SK-N-SH treated with all-trans-retinoic acid at 6 μM for 48 hours (cell line): ENCODE data around the gene CLEC7A.

Experiments used
- ATAC-seq: fragments of 200-7000 bp; cut with Tn5 transposase; 3 replicates; pipeline ENCODE4 v1.9.1; 2020; ENCODE audit warnings: mild to moderate bottlenecking, moderate library complexity
- ARNTL ChIP-seq: fragments of 450-650 bp; formaldehyde crosslinking; IDR thresholded peaks from 2 replicates; pipeline ENCODE4 v1.5.0; 2020; ENCODE audit warnings: low read depth, mild to moderate bottlenecking, moderate library complexity, borderline replicate concordance
- BACH2 ChIP-seq: fragments of 250-450 bp; sonication (Bioruptor Pico); IDR thresholded peaks from 2 replicates; pipeline ENCODE4 v1.9.0; 2021; ENCODE audit warnings: mild to moderate bottlenecking, borderline replicate concordance
- CSDC2 ChIP-seq: fragments of 250-450 bp; sonication (Bioruptor Pico); IDR thresholded peaks from 2 replicates; pipeline ENCODE4 v1.5.0; 2020; ENCODE audit warnings: mild to moderate bottlenecking, moderate library complexity
- ESRRG ChIP-seq: fragments of 250-450 bp; sonication (Bioruptor Pico); IDR thresholded peaks from 2 replicates; pipeline ENCODE4 v1.6.1; 2021; ENCODE audit warnings: mild to moderate bottlenecking
- GLIS3 ChIP-seq: fragments of 250-450 bp; sonication (Bioruptor Pico); IDR thresholded peaks from 2 replicates; pipeline ENCODE4 v1.5.0; 2020; ENCODE audit warnings: mild to moderate bottlenecking, moderate library complexity
- ISL1 ChIP-seq: fragments of 250-450 bp; sonication (Bioruptor Pico); IDR thresholded peaks from 2 replicates; pipeline ENCODE4 v2.1.2; 2022; ENCODE audit warnings: mild to moderate bottlenecking, moderate library complexity
- OSR1 ChIP-seq: fragments of 250-450 bp; sonication (Bioruptor Pico); IDR thresholded peaks from 2 replicates; pipeline ENCODE4 v1.8.0; 2022; ENCODE audit warnings: moderate library complexity, mild to moderate bottlenecking, inconsistent platforms
- PPARA ChIP-seq: fragments of 250-450 bp; sonication (Bioruptor Pico); IDR thresholded peaks from 2 replicates; pipeline ENCODE4 v1.5.0; 2020; ENCODE audit warnings: mild to moderate bottlenecking, borderline replicate concordance
- SNAI2 ChIP-seq: fragments of 250-450 bp; sonication (Bioruptor Pico); IDR thresholded peaks from 2 replicates; pipeline ENCODE4 v1.5.0; 2020; ENCODE audit warnings: mild to moderate bottlenecking, moderate library complexity
- TCF4 ChIP-seq: fragments of 250-450 bp; sonication (Bioruptor Pico); IDR thresholded peaks from 2 replicates; pipeline ENCODE4 v1.8.0; 2021; ENCODE audit warnings: mild to moderate bottlenecking, moderate library complexity, borderline replicate concordance
- TOX ChIP-seq: fragments of 250-450 bp; sonication (Bioruptor Pico); IDR thresholded peaks from 2 replicates; pipeline ENCODE4 v1.8.0; 2021; ENCODE audit warnings: mild to moderate bottlenecking, moderate library complexity, borderline replicate concordance
- ZC3H10 ChIP-seq: fragments of 250-450 bp; sonication (Bioruptor Pico); IDR thresholded peaks from 2 replicates; pipeline ENCODE4 v1.5.1; 2021; ENCODE audit warnings: mild to moderate bottlenecking, moderate library complexity
- ZFP3 ChIP-seq: fragments of 250-450 bp; sonication (Bioruptor Pico); IDR thresholded peaks from 2 replicates; pipeline ENCODE4 v1.5.0; 2020; ENCODE audit warnings: mild to moderate bottlenecking, moderate library complexity
- ZFP30 ChIP-seq: fragments of 450-650 bp; formaldehyde crosslinking; IDR thresholded peaks from 2 replicates; pipeline ENCODE4 v1.5.0; 2022; ENCODE audit warnings: mild to moderate bottlenecking, moderate library complexity
- ZNF565 ChIP-seq: fragments of 450-650 bp; formaldehyde crosslinking; conservative IDR thresholded peaks from 2 replicates; pipeline ENCODE4 v1.5.0; 2020; ENCODE audit warnings: low read depth, mild to moderate bottlenecking, moderate library complexity
- ZNF70 ChIP-seq: fragments of 450-650 bp; formaldehyde crosslinking; IDR thresholded peaks from 2 replicates; pipeline ENCODE4 v1.5.0; 2020; ENCODE audit warnings: mild to moderate bottlenecking, moderate library complexity
- ZNF8 ChIP-seq: fragments of 450-650 bp; formaldehyde crosslinking; IDR thresholded peaks from 2 replicates; pipeline ENCODE4 v1.5.0; 2020; ENCODE audit warnings: mild to moderate bottlenecking, moderate library complexity
- TF ChIP-seq, protein P1 (sequence below): fragments of 250-450 bp; sonication (Bioruptor Pico); IDR thresholded peaks from 2 replicates; pipeline ENCODE4 v1.5.1; 2020; ENCODE audit warnings: low read depth, mild to moderate bottlenecking, moderate library complexity
- TF ChIP-seq, protein P2 (sequence below): fragments of 250-450 bp; sonication (Bioruptor Pico); IDR thresholded peaks from 2 replicates; pipeline ENCODE4 v1.8.0; 2021; ENCODE audit warnings: low read depth, mild to moderate bottlenecking, moderate library complexity, borderline replicate concordance
- TF ChIP-seq, protein P3 (sequence below): fragments of 250-450 bp; sonication (Bioruptor Pico); IDR thresholded peaks from 2 replicates; pipeline ENCODE4 v1.8.0; 2020; ENCODE audit warnings: mild to moderate bottlenecking, moderate library complexity, borderline replicate concordance
- TF ChIP-seq, protein P4 (sequence below): fragments of 250-450 bp; sonication (Bioruptor Pico); IDR thresholded peaks from 2 replicates; pipeline ENCODE4 v1.5.1; 2021; ENCODE audit warnings: mild to moderate bottlenecking, moderate library complexity

The CLEC7A gene

DNA sequence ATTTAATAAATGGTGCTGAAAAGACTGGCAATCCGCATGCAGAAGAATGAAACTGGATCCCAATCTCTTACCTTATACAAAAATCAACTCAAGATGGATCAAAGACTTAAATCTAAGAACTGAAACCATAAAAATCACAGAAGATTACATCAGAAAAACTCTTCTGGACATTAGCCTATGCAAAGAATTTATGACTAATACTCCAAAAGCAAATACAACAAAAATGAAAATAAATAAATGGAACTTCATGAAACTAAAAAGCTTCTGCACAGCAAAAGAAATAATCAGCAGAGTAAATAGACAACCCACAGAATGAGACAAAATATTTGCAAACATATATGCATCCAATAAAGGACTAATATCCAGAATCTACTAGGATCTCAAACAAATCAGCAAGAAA, 16.9 kb downstream of the CLEC7A start:
- TF ChIP-seq TCF4 (CRISPR knock-in tag) (no peak), ISL1 (CRISPR knock-in tag) (no peak), ARNTL (CRISPR knock-in tag) (no peak), ZNF565 (CRISPR knock-in tag) (no peak), ZC3H10 (no peak), PPARA (no peak), OSR1 (CRISPR knock-in tag) (no peak), TOX (CRISPR knock-in tag) (no peak), GLIS3 (CRISPR knock-in tag) (no peak), SNAI2 (no peak), BACH2 (CRISPR knock-in tag) (no peak), ZFP30 (CRISPR knock-in tag) (no peak), ZFP3 (CRISPR knock-in tag) (no peak), ZNF70 (CRISPR knock-in tag) (no peak)
- TF ChIP-seq, protein P1, sequence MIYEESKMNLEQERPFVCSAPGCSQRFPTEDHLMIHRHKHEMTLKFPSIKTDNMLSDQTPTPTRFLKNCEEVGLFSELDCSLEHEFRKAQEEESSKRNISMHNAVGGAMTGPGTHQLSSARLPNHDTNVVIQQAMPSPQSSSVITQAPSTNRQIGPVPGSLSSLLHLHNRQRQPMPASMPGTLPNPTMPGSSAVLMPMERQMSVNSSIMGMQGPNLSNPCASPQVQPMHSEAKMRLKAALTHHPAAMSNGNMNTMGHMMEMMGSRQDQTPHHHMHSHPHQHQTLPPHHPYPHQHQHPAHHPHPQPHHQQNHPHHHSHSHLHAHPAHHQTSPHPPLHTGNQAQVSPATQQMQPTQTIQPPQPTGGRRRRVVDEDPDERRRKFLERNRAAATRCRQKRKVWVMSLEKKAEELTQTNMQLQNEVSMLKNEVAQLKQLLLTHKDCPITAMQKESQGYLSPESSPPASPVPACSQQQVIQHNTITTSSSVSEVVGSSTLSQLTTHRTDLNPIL = no peak
- TF ChIP-seq, protein P2, sequence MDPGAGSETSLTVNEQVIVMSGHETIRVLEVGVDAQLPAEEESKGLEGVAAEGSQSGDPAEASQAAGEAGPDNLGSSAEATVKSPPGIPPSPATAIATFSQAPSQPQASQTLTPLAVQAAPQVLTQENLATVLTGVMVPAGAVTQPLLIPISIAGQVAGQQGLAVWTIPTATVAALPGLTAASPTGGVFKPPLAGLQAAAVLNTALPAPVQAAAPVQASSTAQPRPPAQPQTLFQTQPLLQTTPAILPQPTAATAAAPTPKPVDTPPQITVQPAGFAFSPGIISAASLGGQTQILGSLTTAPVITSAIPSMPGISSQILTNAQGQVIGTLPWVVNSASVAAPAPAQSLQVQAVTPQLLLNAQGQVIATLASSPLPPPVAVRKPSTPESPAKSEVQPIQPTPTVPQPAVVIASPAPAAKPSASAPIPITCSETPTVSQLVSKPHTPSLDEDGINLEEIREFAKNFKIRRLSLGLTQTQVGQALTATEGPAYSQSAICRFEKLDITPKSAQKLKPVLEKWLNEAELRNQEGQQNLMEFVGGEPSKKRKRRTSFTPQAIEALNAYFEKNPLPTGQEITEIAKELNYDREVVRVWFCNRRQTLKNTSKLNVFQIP (CRISPR knock-in tag) = no peak
- TF ChIP-seq, protein P3, sequence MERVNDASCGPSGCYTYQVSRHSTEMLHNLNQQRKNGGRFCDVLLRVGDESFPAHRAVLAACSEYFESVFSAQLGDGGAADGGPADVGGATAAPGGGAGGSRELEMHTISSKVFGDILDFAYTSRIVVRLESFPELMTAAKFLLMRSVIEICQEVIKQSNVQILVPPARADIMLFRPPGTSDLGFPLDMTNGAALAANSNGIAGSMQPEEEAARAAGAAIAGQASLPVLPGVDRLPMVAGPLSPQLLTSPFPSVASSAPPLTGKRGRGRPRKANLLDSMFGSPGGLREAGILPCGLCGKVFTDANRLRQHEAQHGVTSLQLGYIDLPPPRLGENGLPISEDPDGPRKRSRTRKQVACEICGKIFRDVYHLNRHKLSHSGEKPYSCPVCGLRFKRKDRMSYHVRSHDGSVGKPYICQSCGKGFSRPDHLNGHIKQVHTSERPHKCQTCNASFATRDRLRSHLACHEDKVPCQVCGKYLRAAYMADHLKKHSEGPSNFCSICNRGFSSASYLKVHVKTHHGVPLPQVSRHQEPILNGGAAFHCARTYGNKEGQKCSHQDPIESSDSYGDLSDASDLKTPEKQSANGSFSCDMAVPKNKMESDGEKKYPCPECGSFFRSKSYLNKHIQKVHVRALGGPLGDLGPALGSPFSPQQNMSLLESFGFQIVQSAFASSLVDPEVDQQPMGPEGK = no peak
- no peak for ATAC-seq

DNA sequence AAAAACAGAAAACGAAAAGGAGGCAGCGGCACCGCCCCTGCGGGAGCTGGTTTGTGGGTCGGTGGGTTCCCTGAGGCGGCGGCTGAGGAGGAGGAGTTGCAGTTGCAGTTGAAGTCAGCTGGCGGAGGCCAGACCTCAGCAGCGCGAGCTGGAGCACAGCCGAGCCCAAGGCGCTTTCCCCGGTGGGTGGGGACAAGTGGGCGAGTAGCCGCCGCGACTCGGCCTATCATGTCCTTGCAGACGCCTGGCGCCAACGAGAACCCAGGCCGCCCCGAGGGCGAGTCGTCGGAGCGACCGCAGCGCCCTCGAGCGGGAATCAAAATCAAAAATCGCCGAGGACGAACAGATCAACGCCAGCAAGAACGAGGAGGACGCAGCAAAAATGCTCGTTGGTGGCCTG, 18.5 kb downstream of the CLEC7A start:
- no peak for ATAC-seq
- TF ChIP-seq, protein P3 = no peak
- no peak for TF ChIP-seq ZNF565 (CRISPR knock-in tag)
- TF ChIP-seq, protein P4, sequence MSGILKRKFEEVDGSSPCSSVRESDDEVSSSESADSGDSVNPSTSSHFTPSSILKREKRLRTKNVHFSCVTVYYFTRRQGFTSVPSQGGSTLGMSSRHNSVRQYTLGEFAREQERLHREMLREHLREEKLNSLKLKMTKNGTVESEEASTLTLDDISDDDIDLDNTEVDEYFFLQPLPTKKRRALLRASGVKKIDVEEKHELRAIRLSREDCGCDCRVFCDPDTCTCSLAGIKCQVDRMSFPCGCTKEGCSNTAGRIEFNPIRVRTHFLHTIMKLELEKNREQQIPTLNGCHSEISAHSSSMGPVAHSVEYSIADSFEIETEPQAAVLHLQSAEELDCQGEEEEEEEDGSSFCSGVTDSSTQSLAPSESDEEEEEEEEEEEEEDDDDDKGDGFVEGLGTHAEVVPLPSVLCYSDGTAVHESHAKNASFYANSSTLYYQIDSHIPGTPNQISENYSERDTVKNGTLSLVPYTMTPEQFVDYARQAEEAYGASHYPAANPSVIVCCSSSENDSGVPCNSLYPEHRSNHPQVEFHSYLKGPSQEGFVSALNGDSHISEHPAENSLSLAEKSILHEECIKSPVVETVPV (CRISPR knock-in tag) = no peak
- TF ChIP-seq BACH2 (CRISPR knock-in tag) = no peak
- TF ChIP-seq ZNF8 (CRISPR knock-in tag) = no peak
- TF ChIP-seq, protein P1 = no peak
- no peak for TF ChIP-seq ESRRG (CRISPR knock-in tag)
- no peak for TF ChIP-seq ARNTL (CRISPR knock-in tag)
- TF ChIP-seq SNAI2 = no peak
- TF ChIP-seq CSDC2 (CRISPR knock-in tag) = no peak
- TF ChIP-seq, protein P2 (CRISPR knock-in tag) = no peak
- no peak for TF ChIP-seq ZNF70 (CRISPR knock-in tag)
